GM18909 (cell line): ENCODE results near the gene IRX4.

Source experiments
- ATAC-seq: cut with Tn5 transposase; IDR thresholded peaks from one replicate; pipeline ENCODE4 v1.9.1; 2021; ENCODE audit warnings: mild to moderate bottlenecking; ENCODE audit not compliant: unreplicated experiment, poor library complexity

IRX4 gene

DNA sequence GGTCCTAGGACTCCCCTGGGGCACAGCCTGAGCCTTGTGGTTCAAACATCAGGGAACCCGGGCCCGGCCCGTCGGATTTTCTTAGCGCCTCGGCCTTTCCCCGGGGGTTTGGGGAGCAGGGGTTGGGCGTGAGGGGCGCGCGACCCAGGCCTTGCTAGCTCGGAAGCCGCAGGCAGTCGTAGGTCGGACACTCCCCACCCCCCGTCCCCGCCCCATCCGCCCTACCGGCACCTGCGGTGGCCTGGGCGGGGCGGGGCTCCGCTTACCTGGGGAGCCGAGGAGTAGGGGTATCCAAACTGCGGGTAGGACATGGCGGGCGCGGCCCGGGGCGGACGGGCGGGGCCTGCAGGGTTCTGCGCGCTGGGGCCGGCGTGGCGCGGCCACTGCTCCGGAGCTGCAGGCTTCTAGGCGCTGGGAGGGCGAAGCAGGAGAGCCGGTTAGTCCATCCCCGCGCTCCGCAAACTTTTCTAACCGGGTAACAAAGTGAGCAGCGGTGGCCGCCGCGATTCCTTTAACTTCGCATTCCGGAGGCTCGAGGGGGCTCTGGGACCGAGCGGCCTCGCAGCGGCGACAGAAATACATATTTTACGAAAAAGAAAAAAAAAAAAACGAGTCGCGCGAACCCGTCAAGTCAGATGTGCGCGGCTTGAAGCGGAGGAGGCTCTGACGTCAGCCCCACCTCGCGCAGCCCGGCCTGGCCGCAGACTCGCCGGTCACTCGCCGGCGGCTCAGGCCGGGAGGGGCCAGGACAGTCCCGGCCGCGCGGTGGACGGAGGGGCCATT, at the start of gene IRX4:
TSS of gene IRX4 (minus strand) at position 589 of the 783 bp plus-strand sequence. CDS start at position 311, 278 bp downstream.
- no peak for ATAC-seq

DNA sequence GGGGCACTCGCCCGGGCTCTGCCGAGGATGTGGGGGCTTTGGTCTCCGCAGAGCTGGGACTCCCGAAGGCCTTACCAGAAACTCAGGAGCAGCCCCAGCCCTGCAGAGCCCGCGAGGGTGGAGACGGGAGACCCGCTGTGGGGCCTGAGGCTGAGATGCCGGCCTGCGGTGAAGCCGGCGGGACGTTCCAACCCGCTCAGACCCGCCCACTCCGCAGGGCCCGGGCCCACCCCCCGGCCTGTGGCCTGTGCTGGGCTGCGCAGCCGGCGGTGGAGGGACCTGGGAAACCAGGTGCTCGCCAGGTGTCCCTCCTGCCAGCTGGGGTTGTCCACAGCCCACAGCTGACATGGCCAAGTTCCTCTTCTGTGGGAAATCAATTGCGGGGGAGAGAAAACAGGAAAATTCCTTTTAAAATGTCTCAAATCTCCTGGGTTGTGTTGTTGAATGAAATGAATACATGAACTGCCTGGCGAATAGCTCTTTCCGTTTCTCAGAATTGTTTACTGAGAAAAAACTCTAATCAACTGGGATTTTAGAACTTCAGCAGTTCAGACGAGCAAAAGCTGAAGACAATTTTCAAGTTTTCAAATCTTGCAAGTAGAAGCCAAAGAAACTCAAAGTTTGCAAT, 49.0 kb upstream of the IRX4 start:
- ATAC-seq: no peak

DNA sequence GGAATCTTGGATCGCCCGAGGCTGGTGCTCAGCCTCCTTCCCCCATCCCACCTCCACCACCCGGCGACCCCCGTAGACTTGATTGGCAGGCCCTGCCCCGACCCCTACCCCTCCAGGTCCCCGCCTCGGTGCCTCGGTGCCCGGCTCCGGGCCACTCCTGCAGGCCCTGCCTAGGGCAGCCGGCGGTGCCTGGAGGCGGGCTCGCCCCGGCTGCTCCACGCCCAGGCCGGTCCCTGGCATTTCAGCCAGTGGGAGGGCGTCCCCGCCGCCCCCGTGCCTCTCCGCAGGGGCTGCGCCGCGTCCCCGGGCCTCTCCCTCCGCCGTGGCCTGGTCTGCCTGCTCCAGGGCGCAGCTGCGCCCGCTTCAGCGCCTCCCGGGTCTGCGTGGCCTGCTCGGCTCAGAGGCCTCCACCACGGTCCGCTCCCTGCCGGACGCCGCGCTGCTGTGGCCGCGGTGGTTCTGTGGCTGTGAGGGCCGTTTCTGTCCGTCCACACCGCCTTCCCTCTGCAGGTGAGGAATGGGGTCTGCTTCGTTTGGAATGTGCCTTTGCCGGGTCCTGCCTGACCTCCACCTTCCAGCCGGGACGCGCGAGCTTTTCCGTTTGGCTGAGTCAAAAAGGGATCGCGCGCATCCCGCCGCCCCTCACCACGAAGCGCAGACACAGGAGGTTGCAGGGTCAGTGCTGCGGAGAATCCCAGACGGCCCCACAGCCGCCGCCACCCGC, 48.3 kb upstream of the IRX4 start:
- no peak for ATAC-seq

DNA sequence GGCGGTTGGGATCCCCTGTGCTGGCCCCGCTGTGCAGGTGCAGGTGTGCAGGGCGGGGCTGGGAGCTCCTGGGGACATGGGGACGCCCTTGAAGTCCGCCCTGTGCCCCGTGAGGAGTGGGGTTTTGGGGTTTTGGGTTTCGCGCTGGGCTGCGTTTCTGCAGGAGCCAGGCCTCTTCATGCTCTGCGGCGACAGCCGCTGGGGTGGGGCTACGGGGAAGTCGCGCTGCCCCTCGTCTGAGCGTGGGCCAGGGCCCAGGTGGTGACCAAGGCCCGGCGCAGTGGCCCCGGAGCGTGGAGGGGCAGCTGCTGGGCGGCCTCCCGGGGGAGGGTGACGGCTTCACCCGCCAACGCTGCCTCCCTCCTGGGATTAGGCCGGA, 47.8 kb upstream of the IRX4 start:
- ATAC-seq: no peak

DNA sequence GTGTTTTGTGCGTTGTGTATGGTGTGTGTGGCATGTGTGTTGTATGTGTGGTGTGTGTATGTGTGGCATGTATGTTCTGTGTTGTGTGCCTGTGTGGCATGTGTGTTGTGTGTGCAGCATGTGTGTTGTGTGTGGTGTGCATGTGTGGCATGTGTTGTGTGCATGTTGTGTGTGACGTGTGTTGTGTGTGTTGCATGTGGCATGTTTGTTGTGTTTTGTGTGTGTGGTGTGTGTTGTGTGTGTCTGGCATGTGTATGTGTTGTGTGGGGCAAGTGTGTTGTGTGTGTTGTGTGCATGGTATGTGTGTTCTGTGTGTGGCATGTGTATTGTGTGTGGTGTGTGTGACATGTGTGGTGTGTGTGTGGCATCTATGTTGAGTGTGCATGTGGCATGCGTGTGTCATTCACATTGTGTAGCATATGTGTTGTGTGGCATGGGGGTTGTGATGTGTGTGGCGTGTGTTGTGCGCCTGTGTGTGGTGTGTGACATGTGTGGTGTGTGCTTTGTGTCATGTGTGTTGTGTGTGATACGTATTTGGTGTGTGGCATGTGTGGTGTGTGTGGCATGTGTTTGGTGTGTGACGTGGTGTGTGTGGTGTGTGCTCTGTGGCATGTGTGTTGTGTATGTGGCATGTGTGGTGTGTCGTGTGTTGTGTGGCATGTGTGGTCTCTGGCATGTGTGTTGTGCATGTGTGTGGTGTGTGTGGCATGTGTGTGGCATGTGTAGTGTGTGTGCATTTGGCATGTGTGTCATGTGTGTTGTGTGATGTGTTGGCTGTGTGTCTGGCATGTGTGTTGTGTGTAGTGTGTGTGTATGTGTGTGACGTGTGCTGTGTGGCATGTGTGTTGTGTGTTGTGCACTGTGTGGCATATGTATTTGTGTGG, 46.6 kb upstream of the IRX4 start:
- no peak for ATAC-seq

DNA sequence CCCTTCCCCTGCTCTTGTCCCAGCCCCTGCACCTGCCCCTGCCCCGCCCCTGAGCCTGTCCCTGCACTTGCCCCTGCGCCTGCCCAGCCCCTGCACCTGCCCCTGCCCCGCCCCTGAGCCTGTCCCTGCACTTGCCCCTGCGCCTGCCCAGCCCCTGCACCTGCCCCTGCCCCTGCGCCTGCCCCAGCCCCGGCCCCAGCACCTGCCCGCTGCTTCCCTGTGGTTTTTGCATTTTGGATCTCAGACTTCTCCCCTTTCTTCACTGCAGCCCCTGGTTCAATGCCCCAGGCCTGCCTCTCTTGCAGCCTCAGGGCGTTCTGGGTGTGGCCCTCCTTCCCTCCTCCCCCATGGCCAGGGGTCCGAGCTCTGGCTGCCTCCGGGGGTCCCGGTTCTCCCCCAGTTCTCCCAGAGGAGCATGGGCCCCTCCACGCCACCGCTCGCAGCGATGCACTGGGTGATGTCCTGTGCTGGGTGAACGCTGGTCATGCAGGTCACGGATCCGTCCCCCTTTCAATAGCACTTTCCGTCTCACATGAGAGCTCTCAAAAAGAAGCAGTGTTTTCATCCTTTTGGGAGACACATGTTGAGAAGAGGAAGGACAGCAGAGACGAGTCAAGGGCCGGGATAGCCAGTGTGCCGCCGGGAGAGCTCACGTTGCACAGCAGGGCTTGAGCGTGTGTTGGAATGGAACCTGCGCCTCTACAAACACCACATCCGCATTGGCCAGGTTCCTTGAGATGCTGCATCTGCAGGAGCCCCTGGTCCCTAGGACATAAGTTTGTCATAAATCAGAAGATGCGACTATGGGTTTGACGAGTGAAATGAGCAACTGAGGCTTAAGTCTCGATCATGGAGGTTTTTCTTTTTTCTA, 44.0 kb upstream of the IRX4 start:
- no peak for ATAC-seq

DNA sequence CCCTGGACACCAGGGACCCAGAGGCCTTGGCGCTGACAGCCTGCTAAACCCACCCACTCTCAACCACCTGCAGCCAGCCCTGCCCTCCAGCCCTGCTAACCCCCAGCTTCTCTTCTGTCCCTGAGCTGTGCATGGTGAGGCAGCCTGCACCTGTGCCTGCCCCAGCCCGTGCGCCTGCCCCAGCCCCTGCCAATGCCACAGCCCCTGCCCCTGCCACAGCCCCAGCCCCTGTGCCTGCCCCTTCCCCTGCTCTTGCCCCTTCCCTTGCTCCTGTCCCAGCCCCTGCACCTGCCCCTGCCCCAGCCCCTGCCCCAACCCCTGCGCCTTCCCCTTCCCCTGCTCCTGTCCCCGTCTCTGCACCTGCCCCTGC, 43.3 kb upstream of the IRX4 start:
- no peak for ATAC-seq

DNA sequence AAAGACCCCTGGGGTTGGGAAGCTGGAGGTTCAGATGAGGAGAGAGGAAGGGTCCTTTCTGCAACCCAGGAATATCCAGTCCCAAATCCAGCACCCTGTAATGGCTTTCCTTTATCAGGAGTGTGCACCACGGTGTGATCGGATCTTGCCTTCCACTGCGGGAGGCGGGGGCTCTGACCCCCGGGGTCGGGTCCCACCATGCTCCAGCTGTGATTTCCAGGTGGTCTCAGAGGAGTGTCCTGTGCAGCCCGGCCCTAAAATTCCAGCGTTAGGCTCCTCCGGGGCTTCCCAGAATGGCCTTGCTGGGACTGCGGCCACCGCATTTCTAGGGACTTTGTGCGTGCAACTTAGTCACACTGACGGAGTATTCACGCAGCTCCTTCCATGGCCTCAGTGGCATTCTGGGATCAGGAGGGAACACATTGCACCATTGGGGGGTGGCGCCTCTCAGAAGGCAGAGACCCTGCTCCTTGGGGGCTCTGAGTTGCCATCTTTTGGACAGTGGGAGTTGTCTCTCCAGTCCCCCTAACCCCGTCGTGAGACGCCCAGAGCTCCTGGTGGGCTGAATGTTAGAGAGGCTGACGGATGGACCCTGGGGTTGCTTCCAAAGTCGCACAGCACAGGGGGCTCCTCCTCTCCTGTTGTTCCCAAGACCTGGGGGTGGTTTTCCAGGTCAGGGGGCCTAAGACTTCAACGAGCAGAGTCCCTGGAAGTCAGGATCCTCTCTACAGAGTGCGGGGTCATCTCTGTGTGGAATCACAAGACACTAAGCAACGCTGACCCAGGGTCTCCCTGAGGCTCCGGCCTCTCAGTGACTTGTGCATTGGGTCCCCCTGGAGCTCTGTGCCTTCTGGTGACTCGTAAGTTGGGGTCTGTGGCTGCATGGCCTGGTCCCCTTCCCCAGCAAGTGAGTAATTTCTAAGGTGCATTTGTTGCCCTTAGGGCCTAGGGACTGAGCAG, 42.7 kb upstream of the IRX4 start:
- ATAC-seq: no peak

DNA sequence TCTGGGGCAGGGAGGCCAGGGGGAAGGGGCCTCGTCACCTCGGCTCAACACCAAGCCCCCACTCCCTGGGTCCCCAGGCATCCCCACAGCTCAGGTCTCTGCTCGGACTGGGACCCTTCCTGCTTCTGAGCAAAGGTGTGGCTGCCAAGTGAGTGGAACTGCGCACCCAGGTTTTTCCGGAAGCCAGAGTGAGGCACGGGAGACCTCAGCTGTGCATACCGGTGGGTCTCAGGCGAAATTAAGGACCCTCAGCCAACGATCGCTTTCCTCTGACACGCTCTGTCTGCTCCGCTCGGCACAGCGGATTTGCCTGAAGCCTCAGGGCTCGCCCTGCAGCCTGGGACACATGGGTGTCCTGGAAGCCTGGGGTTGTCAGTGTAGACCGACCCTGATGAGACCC, 41.0 kb upstream of the IRX4 start:
- no peak for ATAC-seq

DNA sequence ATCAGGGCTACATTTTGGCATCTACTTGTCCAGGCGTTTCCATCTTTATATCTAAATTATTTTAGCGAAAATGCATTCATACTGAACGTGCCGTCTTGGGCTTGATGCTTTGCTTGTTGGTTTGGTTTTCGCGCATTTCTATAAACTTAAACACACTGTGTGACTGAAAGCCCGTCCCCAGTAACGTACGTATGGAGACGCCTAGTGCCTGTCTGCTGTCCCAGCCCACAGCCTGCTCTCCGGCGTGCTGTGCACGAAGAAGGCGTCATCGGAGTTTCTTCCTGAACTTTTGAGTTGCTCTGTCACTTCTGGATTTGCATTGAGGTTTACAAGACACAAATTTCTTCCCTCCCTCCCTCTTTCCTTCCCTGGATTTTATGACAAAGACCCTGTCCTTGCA, 40.6 kb upstream of the IRX4 start:
- no peak for ATAC-seq

DNA sequence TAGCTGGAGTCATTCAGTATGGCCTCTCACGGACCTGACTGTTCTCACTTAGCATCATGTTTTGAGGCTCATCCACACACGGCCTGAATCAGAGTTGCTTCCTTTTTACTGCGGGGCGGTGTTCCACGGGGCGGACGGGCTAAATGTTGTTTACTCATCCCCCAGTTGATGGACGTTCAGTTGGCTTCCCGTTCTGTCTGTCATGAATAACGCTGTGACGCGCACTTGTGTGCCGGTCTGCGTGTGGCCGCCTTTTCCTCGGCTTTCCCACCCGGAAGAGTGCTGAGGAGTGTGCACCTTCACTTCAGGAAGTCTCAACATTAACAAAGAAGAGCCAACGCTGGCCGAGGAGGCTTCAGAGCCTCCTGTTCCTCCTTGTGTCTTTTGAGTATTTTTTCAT, 39.0 kb upstream of the IRX4 start:
- no peak for ATAC-seq

DNA sequence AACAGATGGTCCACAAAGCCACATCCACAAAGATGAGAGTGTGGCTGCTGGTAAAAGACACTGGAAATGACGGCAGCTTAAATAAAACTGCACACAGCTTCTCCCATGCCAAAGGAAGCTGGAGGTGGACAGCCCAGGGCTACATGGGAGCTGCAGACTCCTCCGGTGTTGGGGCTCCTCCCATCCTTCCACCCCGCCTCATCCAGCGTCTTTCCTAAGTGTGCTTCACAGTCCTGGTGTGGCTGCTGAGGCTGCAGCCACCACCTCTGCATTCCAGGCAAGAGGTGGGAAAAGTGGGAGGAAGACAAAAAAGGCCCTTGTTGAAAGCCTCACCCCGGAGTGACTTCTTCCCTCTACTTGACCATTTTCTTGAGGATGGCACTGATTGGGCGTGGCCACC, 37.0 kb upstream of the IRX4 start:
- no peak for ATAC-seq

DNA sequence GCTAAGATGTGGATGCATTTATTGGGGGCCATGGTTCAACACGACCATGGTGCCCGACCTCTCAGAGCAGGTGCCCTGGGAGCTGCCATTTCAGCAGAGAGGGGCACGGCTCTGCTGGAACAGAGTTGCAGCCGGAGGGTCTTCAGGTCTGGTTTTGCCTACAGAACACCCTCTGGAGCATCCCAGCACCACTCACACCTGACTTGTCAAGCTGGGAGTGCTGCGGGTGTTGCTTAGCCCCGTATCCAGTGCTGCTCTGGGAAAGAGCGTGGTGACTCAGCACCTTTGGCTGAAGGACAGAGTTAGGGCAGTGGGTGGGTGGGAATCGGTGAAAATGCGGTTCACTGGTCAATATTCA, 36.5 kb upstream of the IRX4 start:
- no peak for ATAC-seq

DNA sequence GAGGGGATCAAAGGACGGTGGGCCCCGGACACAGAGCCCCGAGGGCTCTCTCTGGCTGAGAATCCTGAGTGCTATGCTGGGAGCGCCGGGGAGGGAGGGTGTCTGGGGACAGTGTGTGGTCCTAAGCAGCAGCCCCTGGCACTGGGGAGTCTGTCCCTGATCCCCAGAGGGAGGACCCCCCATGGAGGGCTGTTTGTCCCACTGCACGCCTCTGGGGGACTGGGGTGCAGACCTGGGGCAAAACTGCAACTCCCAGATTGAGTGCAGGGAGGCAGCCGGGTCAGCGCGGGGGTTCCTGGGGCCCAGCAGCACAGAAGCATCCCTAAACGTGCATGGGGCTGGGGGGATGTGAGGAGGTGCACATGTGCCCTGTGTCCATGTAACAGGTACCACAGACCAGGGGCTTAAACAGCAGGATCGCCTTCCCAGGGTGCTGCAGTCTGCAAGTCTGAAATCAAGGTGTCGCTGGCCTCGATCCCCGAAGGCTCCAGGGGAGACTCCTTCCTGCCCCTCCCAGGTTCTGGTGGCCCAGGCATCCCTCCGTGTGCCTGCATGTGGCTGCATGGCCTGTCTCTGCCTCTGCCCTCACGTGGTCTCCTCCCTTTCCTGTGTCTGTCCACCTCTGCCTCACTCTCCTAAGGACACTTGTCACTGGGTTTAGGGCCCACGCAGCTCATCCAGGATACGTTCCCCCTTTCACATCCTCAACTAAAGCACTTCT, 35.9 kb upstream of the IRX4 start:
- ATAC-seq: no peak

DNA sequence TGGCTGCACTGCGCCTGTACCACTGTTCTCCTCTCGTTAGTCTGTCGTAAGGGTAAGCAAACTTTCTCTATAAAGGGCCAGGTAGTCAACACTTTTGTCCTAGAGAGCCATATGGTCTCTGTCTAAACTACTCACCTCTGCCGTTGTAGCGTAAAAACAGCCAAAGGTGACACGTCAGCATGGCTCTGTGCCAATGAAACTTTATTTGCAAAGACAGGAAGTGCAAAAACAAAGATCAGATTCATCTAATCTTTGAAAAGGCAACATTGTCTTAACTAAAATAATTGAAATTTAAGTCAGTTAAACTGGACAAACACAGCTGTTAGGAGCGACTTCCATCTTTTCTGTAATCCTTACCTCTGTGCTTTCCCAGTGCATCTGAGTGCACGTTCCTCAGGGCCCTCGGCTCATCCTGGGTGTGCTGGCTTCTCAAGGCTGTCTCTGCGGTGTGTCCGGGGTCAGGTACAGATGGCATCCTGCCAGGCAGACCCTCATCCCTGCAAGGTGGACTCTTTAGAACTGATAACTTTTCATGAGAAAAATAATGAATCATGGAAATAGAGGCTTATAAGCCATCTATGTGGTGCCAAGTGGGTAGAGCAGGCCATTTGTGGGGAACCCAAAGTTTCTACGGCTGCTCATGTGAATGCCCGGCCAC, 35.2 kb upstream of the IRX4 start:
- ATAC-seq: no peak

DNA sequence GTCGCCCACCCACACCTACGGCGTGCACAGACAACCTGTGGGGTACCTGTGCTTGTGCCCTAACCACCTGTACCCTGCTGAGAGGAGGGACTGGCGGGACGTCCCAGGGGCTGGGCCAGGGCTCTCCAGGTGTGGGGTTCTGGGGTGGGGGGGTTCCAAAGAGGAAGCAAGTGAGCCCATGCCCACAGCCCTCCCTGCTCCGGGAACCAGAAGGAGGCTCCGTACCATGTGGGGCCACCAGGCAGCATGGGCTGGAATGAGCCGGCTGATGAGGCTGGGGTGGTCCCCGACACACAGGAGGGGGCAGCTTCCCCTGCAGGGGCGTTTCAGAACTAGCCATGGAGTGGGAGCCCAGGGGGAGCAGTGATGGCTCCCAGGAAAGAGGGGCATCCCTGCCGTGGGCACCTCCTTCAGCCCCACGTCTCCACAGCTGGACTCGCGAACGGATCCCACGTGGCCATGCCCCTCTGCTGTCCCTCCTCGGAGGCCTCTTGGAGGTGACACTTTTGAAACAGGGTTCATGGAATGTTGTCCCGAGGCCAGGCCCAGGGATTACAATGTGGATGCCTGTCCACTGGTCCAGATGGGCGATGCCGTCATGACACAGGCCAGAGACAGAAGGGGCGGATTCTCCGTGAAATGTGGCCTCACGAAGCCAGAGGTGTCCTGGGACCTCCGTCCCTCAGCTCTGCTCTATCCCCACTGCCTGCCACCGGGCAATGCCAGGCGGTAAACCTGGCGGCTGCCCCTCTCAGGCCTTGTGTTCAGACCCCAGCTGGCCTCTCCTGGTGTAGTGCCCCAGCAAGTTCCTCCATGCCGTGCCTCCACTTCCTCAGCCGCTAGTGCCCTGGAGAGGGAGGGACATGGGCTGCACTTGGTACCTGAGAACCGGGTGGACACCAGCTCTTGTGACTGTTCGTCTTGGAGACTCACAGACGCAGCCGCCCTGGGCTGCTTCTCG, 33.6 kb upstream of the IRX4 start:
- ATAC-seq: no peak
